Liver (tissue), 9 donors: ENCODE data around the gene PTPN22. TPM values are rescaled to one million over a fixed set of nuclear protein-coding genes. Genes with fewer than 3 reads are reported as not detected.

Source experiments
- DNase-seq: peaks from one replicate; pipeline ENCODE4 v3.0.0-alpha.2; 2017; ENCODE audit warnings: low spot score
- H3K27ac ChIP-seq, 2 donors: one replicate each; pipeline ENCODE4 v1.7.0; 2013; ENCODE audit warnings: inconsistent platforms in 2 of 2, low read length in 2 of 2, control low read depth in 1 of 2, low read depth in 1 of 2, mild to moderate bottlenecking in 1 of 2
- H3K27me3 ChIP-seq, 4 donors: one replicate each; pipeline versions ENCODE4 v1.6.1 to v1.7.0; 2013; ENCODE audit warnings: low read length in 3 of 4, inconsistent platforms in 1 of 4, mild to moderate bottlenecking in 1 of 4, moderate library complexity in 1 of 4; ENCODE audit not compliant: control insufficient read depth in 4 of 4, insufficient read depth in 4 of 4
- H3K36me3 ChIP-seq, 4 donors: one replicate each; pipeline versions ENCODE4 v1.6.1 to v1.7.0; 2013; ENCODE audit warnings: low read length in 3 of 4, mild to moderate bottlenecking in 3 of 4, low read depth in 1 of 4, moderate library complexity in 1 of 4; ENCODE audit not compliant: control insufficient read depth in 4 of 4, insufficient read depth in 3 of 4
- H3K4me1 ChIP-seq, 4 donors: one replicate each; pipeline versions ENCODE4 v1.6.1 to v1.7.0; 2013; ENCODE audit warnings: low read length in 3 of 4, mild to moderate bottlenecking in 3 of 4, moderate library complexity in 1 of 4; ENCODE audit not compliant: control insufficient read depth in 4 of 4, insufficient read depth in 4 of 4
- H3K4me3 ChIP-seq, 3 donors: one replicate each; pipeline versions ENCODE4 v1.6.1 to v1.7.0; 2013; ENCODE audit warnings: low read length in 3 of 3, control low read depth in 1 of 3, low read depth in 1 of 3, mild to moderate bottlenecking in 1 of 3
- H3K9ac ChIP-seq, 2 donors: one replicate each; pipeline ENCODE4 v1.7.0; 2013; ENCODE audit warnings: low read length in 2 of 2, mild to moderate bottlenecking in 2 of 2, moderate library complexity in 2 of 2, control low read depth in 1 of 2, low read depth in 1 of 2
- H3K9me3 ChIP-seq, 4 donors: one replicate each; pipeline versions ENCODE4 v1.6.1 to v1.7.0; 2013; ENCODE audit warnings: low read length in 3 of 4; ENCODE audit not compliant: control insufficient read depth in 4 of 4
- EGR1 ChIP-seq, 2 donors: IDR thresholded peaks; 2 replicates each; pipeline ENCODE4 v1.6.1; 2016 to 2018; ENCODE audit warnings: antibody characterized with exemption in 2 of 2, low read depth in 2 of 2
- FOXA1 ChIP-seq: IDR thresholded peaks from 2 replicates; pipeline ENCODE4 v1.6.1; 2016; ENCODE audit warnings: antibody characterized with exemption
- FOXA2 ChIP-seq: IDR thresholded peaks from 2 replicates; pipeline ENCODE4 v1.6.1; 2016; ENCODE audit warnings: antibody characterized with exemption
- GABPA ChIP-seq, 2 donors: IDR thresholded peaks in 1 of 2; conservative IDR thresholded peaks in 1 of 2; 2 replicates each; pipeline ENCODE4 v1.6.1; 2016; ENCODE audit warnings: antibody characterized with exemption in 2 of 2, mild to moderate bottlenecking in 1 of 2, moderate library complexity in 1 of 2
- HNF4G ChIP-seq: IDR thresholded peaks from 2 replicates; pipeline ENCODE4 v1.6.1; 2016; ENCODE audit warnings: antibody characterized with exemption
- JUND ChIP-seq, 2 donors: IDR thresholded peaks; 2 replicates each; pipeline ENCODE4 v1.6.1; 2016; ENCODE audit warnings: antibody characterized with exemption in 2 of 2
- NR2F2 ChIP-seq: IDR thresholded peaks from 2 replicates; pipeline ENCODE4 v1.6.1; 2016; ENCODE audit warnings: antibody characterized with exemption
- RAD21 ChIP-seq, 2 donors: IDR thresholded peaks; 2 replicates each; pipeline ENCODE4 v1.6.1; 2016; ENCODE audit warnings: antibody characterized with exemption in 2 of 2, mild to moderate bottlenecking in 2 of 2
- SP1 ChIP-seq: IDR thresholded peaks from 2 replicates; pipeline ENCODE4 v1.6.1; 2018; ENCODE audit warnings: antibody characterized with exemption, mild to moderate bottlenecking
- TAF1 ChIP-seq: conservative IDR thresholded peaks from 2 replicates; pipeline ENCODE4 v1.6.1; 2016; ENCODE audit warnings: antibody characterized with exemption, mild to moderate bottlenecking
- YY1 ChIP-seq: IDR thresholded peaks from 2 replicates; pipeline ENCODE4 v1.6.1; 2016; ENCODE audit warnings: antibody characterized with exemption, mild to moderate bottlenecking
- WGBS: extraction: QIAGEN DNeasy Blood & Tissue Kit; methylation state at CpG from one replicate; pipeline ENCODE4 v1.1.7; 2013; 5-methylcytosine and 5-hydroxymethylcytosine counted together
- polyA plus RNA-seq, 2 donors: library from polyadenylated mRNA; stranded (reverse) in 1 of 2; unstranded in 1 of 2; fragments of 200-250 nt in 1 of 2; fragments of >200 nt in 1 of 2; fragmentation: Nextera tagmentation in 1 of 2; extraction: Ambion mirVana in 1 of 2; gene quantifications; one replicate each; pipeline versions ENCODE4 v1.2.1 to v1.2.3, GENCODE V29; 2013 to 2015
- total RNA-seq, 2 donors: library from RNA; depleted of rRNA; stranded (reverse); fragments of >200 nt; gene quantifications; one replicate each; pipeline ENCODE4 v1.2.3, GENCODE V29; 2014
- TF ChIP-seq, protein P1 (sequence below): IDR thresholded peaks from 2 replicates; pipeline ENCODE4 v1.6.1; 2016; ENCODE audit warnings: antibody characterized with exemption, mild to moderate bottlenecking
- TF ChIP-seq, protein P2 (sequence below): IDR thresholded peaks from 2 replicates; pipeline ENCODE4 v1.6.1; 2016; ENCODE audit warnings: antibody characterized with exemption
- TF ChIP-seq, protein P3 (sequence below): IDR thresholded peaks from 2 replicates; pipeline ENCODE4 v1.6.1; 2016; ENCODE audit warnings: antibody characterized with exemption
- TF ChIP-seq, protein P4 (sequence below): fragments of 150-350 bp; IDR thresholded peaks from 2 replicates; pipeline ENCODE4 v1.5.1; 2017; ENCODE audit warnings: improper control_type of control experiment, low read depth, low read length; ENCODE audit not compliant: missing input control
- donor health status: healthy.
- donor health status: healthy.
- donor health status: healthy.
- donor health status: healthy.
- donor health status: healthy.

The PTPN22 gene
- total and polyA plus RNA-seq, 4 donors, result 0.24 to 1.9 (median 1.0) TPM

DNA sequence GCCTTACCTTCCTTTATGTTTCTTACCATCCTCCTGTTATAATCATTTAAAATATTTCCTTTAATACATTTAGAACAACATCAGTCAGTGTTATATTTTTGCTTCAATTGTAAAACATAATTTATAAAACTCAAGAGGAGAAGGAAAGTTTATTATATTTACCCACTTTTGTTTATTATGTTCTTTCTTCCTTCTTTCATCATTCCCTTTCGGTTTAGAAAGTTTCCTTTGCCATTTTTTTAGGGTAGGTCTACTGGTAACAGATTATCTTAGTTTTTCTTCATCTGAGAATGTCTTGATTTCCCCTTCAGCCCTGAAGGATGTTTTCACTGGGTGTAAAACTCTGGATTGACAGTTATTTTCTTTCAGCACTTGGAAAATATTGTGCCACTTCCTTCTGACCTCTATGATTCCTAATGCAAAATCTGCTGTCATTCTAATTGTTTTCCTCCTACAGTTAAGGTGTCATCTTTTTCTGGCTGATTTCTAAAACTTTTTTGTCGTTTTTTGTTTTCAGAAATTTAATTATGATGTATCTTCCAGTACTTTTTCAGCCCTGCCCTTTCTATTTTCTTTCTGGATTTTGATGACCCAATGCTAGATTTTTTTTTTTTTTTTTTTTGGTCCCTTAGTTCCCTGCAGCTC lies 25.0 kb downstream of the PTPN22 start:
- TF ChIP-seq HNF4G (no peak), NR2F2 (no peak), TAF1 (no peak), SP1 (no peak)
- no peaks in the 10 kb centered on the region for H3K36me3 ChIP-seq
- no peaks in the 10 kb centered on the region for H3K27me3 ChIP-seq
- no peak overlapping the region for H3K4me3 ChIP-seq
- H3K9ac ChIP-seq, result no peak overlapping the region
- H3K4me1 ChIP-seq, result no peaks in the 10 kb centered on the region
- no peak for DNase-seq
- H3K27ac ChIP-seq, result no peak overlapping the region
- no peaks in the 10 kb centered on the region for H3K9me3 ChIP-seq
- WGBS, result 66% methylated on average over 2 of the region's 2 CpGs

DNA sequence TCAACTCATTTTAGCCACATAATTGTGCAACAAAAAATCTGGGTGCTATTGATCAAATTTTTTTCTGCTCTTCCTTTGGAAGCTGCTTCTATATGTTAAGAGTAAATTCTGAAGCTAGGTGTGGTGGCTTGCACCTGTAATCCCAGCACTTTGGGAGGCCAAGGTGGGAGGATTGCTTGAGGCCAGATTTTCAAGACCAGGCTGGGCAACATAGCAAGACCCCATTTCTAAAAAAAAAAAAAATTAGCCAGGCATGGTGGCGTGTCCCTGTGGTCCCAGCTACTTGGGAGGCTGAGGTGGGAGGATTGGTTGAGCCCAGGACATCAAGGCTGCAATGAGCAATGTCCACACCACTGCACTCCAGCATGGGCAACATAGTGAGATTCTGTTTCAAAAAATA lies 35.0 kb downstream of the PTPN22 start:
- H3K36me3 ChIP-seq, result no peaks in the 10 kb centered on the region
- WGBS, result 100% methylated on average over 1 of the region's 1 CpG
- no peak for DNase-seq
- H3K27ac ChIP-seq, result no peak overlapping the region
- TF ChIP-seq JUND (IDR thresholded peaks at IDR 0.05), result no peak
- no peak for TF ChIP-seq SP1
- TF ChIP-seq GABPA (IDR thresholded peaks at IDR 0.05 in 1 of 2, conservative IDR thresholded peaks at IDR 0.05 in 1 of 2), result no peak
- TF ChIP-seq YY1, result no peak
- TF ChIP-seq HNF4G, result no peak
- TF ChIP-seq TAF1, result no peak
- TF ChIP-seq, protein P1, sequence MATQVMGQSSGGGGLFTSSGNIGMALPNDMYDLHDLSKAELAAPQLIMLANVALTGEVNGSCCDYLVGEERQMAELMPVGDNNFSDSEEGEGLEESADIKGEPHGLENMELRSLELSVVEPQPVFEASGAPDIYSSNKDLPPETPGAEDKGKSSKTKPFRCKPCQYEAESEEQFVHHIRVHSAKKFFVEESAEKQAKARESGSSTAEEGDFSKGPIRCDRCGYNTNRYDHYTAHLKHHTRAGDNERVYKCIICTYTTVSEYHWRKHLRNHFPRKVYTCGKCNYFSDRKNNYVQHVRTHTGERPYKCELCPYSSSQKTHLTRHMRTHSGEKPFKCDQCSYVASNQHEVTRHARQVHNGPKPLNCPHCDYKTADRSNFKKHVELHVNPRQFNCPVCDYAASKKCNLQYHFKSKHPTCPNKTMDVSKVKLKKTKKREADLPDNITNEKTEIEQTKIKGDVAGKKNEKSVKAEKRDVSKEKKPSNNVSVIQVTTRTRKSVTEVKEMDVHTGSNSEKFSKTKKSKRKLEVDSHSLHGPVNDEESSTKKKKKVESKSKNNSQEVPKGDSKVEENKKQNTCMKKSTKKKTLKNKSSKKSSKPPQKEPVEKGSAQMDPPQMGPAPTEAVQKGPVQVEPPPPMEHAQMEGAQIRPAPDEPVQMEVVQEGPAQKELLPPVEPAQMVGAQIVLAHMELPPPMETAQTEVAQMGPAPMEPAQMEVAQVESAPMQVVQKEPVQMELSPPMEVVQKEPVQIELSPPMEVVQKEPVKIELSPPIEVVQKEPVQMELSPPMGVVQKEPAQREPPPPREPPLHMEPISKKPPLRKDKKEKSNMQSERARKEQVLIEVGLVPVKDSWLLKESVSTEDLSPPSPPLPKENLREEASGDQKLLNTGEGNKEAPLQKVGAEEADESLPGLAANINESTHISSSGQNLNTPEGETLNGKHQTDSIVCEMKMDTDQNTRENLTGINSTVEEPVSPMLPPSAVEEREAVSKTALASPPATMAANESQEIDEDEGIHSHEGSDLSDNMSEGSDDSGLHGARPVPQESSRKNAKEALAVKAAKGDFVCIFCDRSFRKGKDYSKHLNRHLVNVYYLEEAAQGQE, result no peak
- TF ChIP-seq, protein P2, sequence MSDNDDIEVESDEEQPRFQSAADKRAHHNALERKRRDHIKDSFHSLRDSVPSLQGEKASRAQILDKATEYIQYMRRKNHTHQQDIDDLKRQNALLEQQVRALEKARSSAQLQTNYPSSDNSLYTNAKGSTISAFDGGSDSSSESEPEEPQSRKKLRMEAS, result no peak
- TF ChIP-seq EGR1 (IDR thresholded peaks at IDR 0.05; ENCODE audit: low read depth in 2 of 2), result no peak
- TF ChIP-seq, protein P3, sequence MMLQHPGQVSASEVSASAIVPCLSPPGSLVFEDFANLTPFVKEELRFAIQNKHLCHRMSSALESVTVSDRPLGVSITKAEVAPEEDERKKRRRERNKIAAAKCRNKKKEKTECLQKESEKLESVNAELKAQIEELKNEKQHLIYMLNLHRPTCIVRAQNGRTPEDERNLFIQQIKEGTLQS, result no peak
- TF ChIP-seq FOXA2, result no peak
- TF ChIP-seq, protein P4, sequence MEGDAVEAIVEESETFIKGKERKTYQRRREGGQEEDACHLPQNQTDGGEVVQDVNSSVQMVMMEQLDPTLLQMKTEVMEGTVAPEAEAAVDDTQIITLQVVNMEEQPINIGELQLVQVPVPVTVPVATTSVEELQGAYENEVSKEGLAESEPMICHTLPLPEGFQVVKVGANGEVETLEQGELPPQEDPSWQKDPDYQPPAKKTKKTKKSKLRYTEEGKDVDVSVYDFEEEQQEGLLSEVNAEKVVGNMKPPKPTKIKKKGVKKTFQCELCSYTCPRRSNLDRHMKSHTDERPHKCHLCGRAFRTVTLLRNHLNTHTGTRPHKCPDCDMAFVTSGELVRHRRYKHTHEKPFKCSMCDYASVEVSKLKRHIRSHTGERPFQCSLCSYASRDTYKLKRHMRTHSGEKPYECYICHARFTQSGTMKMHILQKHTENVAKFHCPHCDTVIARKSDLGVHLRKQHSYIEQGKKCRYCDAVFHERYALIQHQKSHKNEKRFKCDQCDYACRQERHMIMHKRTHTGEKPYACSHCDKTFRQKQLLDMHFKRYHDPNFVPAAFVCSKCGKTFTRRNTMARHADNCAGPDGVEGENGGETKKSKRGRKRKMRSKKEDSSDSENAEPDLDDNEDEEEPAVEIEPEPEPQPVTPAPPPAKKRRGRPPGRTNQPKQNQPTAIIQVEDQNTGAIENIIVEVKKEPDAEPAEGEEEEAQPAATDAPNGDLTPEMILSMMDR, result no peak
- no peak for TF ChIP-seq FOXA1
- TF ChIP-seq RAD21 (IDR thresholded peaks at IDR 0.05), result no peak
- no peaks in the 10 kb centered on the region for H3K4me1 ChIP-seq
- no peaks in the 10 kb centered on the region for H3K9me3 ChIP-seq
- H3K27me3 ChIP-seq, result no peaks in the 10 kb centered on the region
- no peak overlapping the region for H3K9ac ChIP-seq
- H3K4me3 ChIP-seq, result no peak overlapping the region
